Karpas-422 (cell line): ENCODE data around the gene ZNF208. TPM values are rescaled to one million over a fixed set of nuclear protein-coding genes. Genes with fewer than 3 reads are reported as not detected.
A peak's percentile ranks its signal among the peaks of the same experiment; 100 is the strongest.
"Not testable (repeated sequence)": the region's sequence is repeated elsewhere in the genome, so short reads cannot be mapped to it uniquely, and the experiment has no call there.

Source experiments
- DNase-seq: peaks from one replicate; pipeline ENCODE4 v3.0.0-alpha.2; 2015
- H2AFZ ChIP-seq: fragments of 200-600 bp; sonication (generic); 2 replicates; pipeline ENCODE4 v1.6.1; 2014; ENCODE audit warnings: antibody characterized with exemption, low read length, mixed read lengths
- H3K27ac ChIP-seq: fragments of 200-600 bp; sonication (generic); 2 replicates; pipeline ENCODE4 v1.5.1; 2014; ENCODE audit warnings: mild to moderate bottlenecking, low read length, moderate library complexity
- H3K27me3 ChIP-seq: fragments of 200-600 bp; sonication (generic); 2 replicates; pipeline ENCODE4 v1.6.1; 2014; ENCODE audit warnings: low read length, mixed read lengths
- H3K36me3 ChIP-seq: fragments of 200-600 bp; sonication (generic); 2 replicates; pipeline ENCODE4 v1.6.1; 2014; ENCODE audit warnings: low read length, mixed read lengths; ENCODE audit not compliant: insufficient read depth
- H3K4me1 ChIP-seq: fragments of 200-600 bp; sonication (generic); 2 replicates; pipeline ENCODE4 v1.6.1; 2014; ENCODE audit warnings: mild to moderate bottlenecking, low read length, mixed read lengths
- H3K4me2 ChIP-seq: fragments of 200-600 bp; sonication (generic); 2 replicates; pipeline ENCODE4 v1.6.1; 2014; ENCODE audit warnings: low read length, low read depth, mild to moderate bottlenecking; ENCODE audit not compliant: poor library complexity, severe bottlenecking
- H3K4me3 ChIP-seq: fragments of 200-600 bp; sonication (generic); 2 replicates; pipeline ENCODE4 v1.5.1; 2014; ENCODE audit warnings: mild to moderate bottlenecking, antibody characterized with exemption, low read length, mixed read lengths
- H3K79me2 ChIP-seq: fragments of 200-600 bp; sonication (generic); 2 replicates; pipeline ENCODE4 v1.6.1; 2014; ENCODE audit warnings: mild to moderate bottlenecking, low read length, mixed read lengths
- H3K9ac ChIP-seq: fragments of 200-600 bp; sonication (generic); 2 replicates; pipeline ENCODE4 v1.6.0; 2014; ENCODE audit warnings: low read length
- H3K9me2 ChIP-seq: fragments of 200-600 bp; sonication (generic), shearing (Covaris generic); replicated peaks from 2 replicates; pipeline ENCODE4 v1.6.0; 2014; ENCODE audit warnings: mild to moderate bottlenecking, low read length, moderate library complexity; ENCODE audit not compliant: insufficient read depth
- H3K9me3 ChIP-seq: fragments of 300-700, 200-600 bp; sonication (generic); 2 replicates; pipeline ENCODE4 v1.6.1; 2014; ENCODE audit warnings: low read length, mixed read lengths
- H4K20me1 ChIP-seq: fragments of 200-600 bp; sonication (generic); 2 replicates; pipeline ENCODE4 v1.6.1; 2014; ENCODE audit warnings: mild to moderate bottlenecking, antibody characterized with exemption, low read length, low read depth; ENCODE audit not compliant: insufficient read depth
- total RNA-seq: library from RNA; depleted of rRNA; stranded (reverse); fragments of >200 nt; shearing (Covaris generic); gene quantifications from 2 replicates; pipeline ENCODE4 v1.2.3, GENCODE V29; 2014; ENCODE audit warnings: low replicate concordance; rRNA removed

The ZNF208 gene
- total RNA-seq, result not detected in 2 replicates

- DNase-seq, H3K27ac ChIP-seq, H4K20me1 ChIP-seq, H2AFZ ChIP-seq, H3K9ac ChIP-seq, H3K4me3 ChIP-seq, H3K9me3 ChIP-seq, H3K4me1 ChIP-seq, H3K36me3 ChIP-seq, H3K27me3 ChIP-seq, H3K9me2 ChIP-seq, H3K4me2 ChIP-seq, H3K79me2 ChIP-seq: not testable (repeated sequence)
Measured at GRCh38 chr19:22010437-22011143, at the start of gene ZNF208. ZNF208 (minus strand) TSS chr19:22010943; CDS start chr19:22010794, 149 bp downstream.

DNA sequence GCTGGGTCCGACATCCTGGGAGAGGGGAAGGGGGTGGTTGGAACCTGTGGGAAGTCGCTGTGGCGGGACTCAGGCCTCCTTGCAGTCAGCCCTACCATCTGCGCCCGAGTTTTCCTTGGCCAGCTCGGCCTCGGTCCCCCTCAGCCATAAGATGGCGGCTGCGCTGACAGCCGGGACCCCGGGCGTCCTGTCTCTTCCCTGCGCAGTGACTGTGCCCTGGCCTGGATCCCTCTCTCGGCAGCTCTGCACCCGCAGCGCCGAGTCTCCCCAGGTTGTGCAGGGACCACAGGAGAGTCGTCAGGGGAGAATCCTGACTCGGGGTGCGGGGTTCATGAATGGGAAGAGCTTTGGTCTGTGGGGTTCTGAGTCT lies 41.9 kb upstream of the ZNF208 start:
- peak overlapping the region; percentile 80 for H3K9ac ChIP-seq
- H3K4me3 ChIP-seq, result peak overlapping the region; percentile 84
- H3K79me2 ChIP-seq, result peaks cover 8% of the 10 kb centered on the region
- no peaks in the 10 kb centered on the region for H3K4me1 ChIP-seq
- 0 out of 2 replicates have a peak overlapping the region, but pooled peaks have one; percentile 63 for H2AFZ ChIP-seq
- no peaks in the 10 kb centered on the region for H3K27me3 ChIP-seq
- DNase-seq, result peak; percentile 51
- peaks cover 24% of the 10 kb centered on the region for H3K9me3 ChIP-seq
- peaks cover 6% of the 10 kb centered on the region for H3K36me3 ChIP-seq
- no peak overlapping the region for H3K27ac ChIP-seq
- H3K4me2 ChIP-seq, result peak overlapping the region; percentile 75
- H4K20me1 ChIP-seq, result no peaks in the 10 kb centered on the region
- H3K9me2 ChIP-seq, result no peaks in the 10 kb centered on the region

- not testable (repeated sequence) for H3K36me3 ChIP-seq, H3K4me2 ChIP-seq, H4K20me1 ChIP-seq, H3K79me2 ChIP-seq, H3K27me3 ChIP-seq, H3K4me1 ChIP-seq, H3K9ac ChIP-seq, H3K9me2 ChIP-seq, H3K27ac ChIP-seq, H3K4me3 ChIP-seq, H2AFZ ChIP-seq, DNase-seq
- peaks cover 13% of the 10 kb centered on the region; the same call in 1 of the 2 replicates for H3K9me3 ChIP-seq
Measured at GRCh38 chr19:22041151-22041550, 30.4 kb upstream of the ZNF208 start.

- no peak overlapping the region for H3K4me3 ChIP-seq
- H3K4me2 ChIP-seq, result no peak overlapping the region
- no peaks in the 10 kb centered on the region for H4K20me1 ChIP-seq
- no peak overlapping the region for H3K9ac ChIP-seq
- no peaks in the 10 kb centered on the region for H3K79me2 ChIP-seq
- H3K27ac ChIP-seq, result no peak overlapping the region
- no peaks in the 10 kb centered on the region for H3K4me1 ChIP-seq
- no peak for DNase-seq
- H3K9me3 ChIP-seq, result peaks cover 7% of the 10 kb centered on the region; the same call in 1 of the 2 replicates
- no peaks in the 10 kb centered on the region for H3K27me3 ChIP-seq
- no peaks in the 10 kb centered on the region for H3K36me3 ChIP-seq
- no peaks in the 10 kb centered on the region for H3K9me2 ChIP-seq
- H2AFZ ChIP-seq, result no peak overlapping the region
Measured at GRCh38 chr19:22030680-22031079, 19.9 kb upstream of the ZNF208 start.

GRCh38 chr19:22026687-22027086 lies 15.9 kb upstream of the ZNF208 start:
- no peaks in the 10 kb centered on the region for H3K79me2 ChIP-seq
- H3K9me2 ChIP-seq, result no peaks in the 10 kb centered on the region
- H3K4me2 ChIP-seq, result no peak overlapping the region
- no peak overlapping the region for H3K9ac ChIP-seq
- H3K4me3 ChIP-seq, result no peak overlapping the region
- no peaks in the 10 kb centered on the region for H3K27me3 ChIP-seq
- no peak for DNase-seq
- H3K9me3 ChIP-seq, result no peaks in the 10 kb centered on the region
- H3K4me1 ChIP-seq, result no peaks in the 10 kb centered on the region
- H2AFZ ChIP-seq, result no peak overlapping the region
- no peaks in the 10 kb centered on the region for H4K20me1 ChIP-seq
- H3K36me3 ChIP-seq, result no peaks in the 10 kb centered on the region
- no peak overlapping the region for H3K27ac ChIP-seq

- not testable (repeated sequence) for H3K79me2 ChIP-seq, H4K20me1 ChIP-seq, H3K4me3 ChIP-seq, H3K4me1 ChIP-seq, H3K27ac ChIP-seq, H3K9me3 ChIP-seq, H3K9me2 ChIP-seq, H2AFZ ChIP-seq, H3K4me2 ChIP-seq, H3K9ac ChIP-seq, H3K36me3 ChIP-seq, DNase-seq, H3K27me3 ChIP-seq
Measured at GRCh38 chr19:22025539-22025938, 14.8 kb upstream of the ZNF208 start.

GRCh38 chr19:21970466-21970865 lies 40.3 kb downstream of the ZNF208 start:
- no peak overlapping the region for H3K9ac ChIP-seq
- H2AFZ ChIP-seq, result no peak overlapping the region
- no peaks in the 10 kb centered on the region for H3K27me3 ChIP-seq
- H3K9me2 ChIP-seq, result no peaks in the 10 kb centered on the region
- H3K4me3 ChIP-seq, result no peak overlapping the region
- H3K79me2 ChIP-seq, result no peaks in the 10 kb centered on the region
- no peaks in the 10 kb centered on the region for H3K36me3 ChIP-seq
- H4K20me1 ChIP-seq, result no peaks in the 10 kb centered on the region
- no peak overlapping the region for H3K4me2 ChIP-seq
- H3K4me1 ChIP-seq, result no peaks in the 10 kb centered on the region
- peaks cover 38% of the 10 kb centered on the region for H3K9me3 ChIP-seq
- no peak for DNase-seq
- no peak overlapping the region for H3K27ac ChIP-seq

DNA sequence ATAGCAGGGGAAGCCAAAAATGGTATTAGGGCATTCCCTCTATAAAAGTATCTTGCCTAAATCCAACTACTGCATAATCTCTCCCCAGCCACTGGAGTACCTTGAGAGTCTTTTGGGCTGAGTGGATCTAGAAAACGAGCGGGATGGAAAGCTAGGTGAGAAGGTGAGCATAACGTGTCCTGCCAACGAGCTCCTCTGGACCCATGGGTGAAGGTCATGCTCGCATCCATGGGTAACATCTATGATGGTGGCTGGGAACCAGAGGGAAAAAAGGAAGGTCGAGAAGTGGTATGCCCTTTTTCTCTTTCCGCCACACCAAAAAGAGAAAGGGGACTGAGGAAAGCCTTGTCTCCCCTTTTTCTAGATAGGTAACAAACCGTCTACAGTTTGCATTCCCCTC lies 63.0 kb downstream of the ZNF208 start:
- Histone ChIP-seq H3K9me2 (no peaks in the 10 kb centered on the region), H3K4me2 (no peak overlapping the region), H3K27me3 (no peaks in the 10 kb centered on the region), H3K79me2 (no peaks in the 10 kb centered on the region), H3K9me3 (peaks cover 43% of the 10 kb centered on the region), H3K27ac (no peak overlapping the region), H3K9ac (no peak overlapping the region), H2AFZ (no peak overlapping the region), H3K4me3 (no peak overlapping the region), H4K20me1 (no peaks in the 10 kb centered on the region), H3K36me3 (no peaks in the 10 kb centered on the region), H3K4me1 (no peaks in the 10 kb centered on the region)
- DNase-seq, result peak; percentile 58
